WTC11 (cell line): ENCODE data around the gene PCDH9.

Experiments
- ETV6 ChIP-seq: sonication (generic); formaldehyde crosslinking; IDR thresholded peaks from 2 replicates; pipeline ENCODE4 v1.8.1; 2022; ENCODE audit warnings: mild to moderate bottlenecking, missing genetic modification reagents
- ZNF263 ChIP-seq: sonication (generic); formaldehyde crosslinking; IDR thresholded peaks from 2 replicates; pipeline ENCODE4 v1.8.1; 2022; ENCODE audit warnings: low read depth, mild to moderate bottlenecking, moderate library complexity, missing genetic modification reagents
- TF ChIP-seq, protein P1 (sequence below): sonication (generic); formaldehyde crosslinking; IDR thresholded peaks from 2 replicates; pipeline ENCODE4 v1.8.0; 2022; ENCODE audit warnings: mild to moderate bottlenecking, missing genetic modification reagents
- TF ChIP-seq, protein P2 (sequence below): sonication (generic); formaldehyde crosslinking; IDR thresholded peaks from 2 replicates; pipeline ENCODE4 v1.8.1; 2023; ENCODE audit warnings: mild to moderate bottlenecking, moderate library complexity, missing genetic modification reagents

DNA sequence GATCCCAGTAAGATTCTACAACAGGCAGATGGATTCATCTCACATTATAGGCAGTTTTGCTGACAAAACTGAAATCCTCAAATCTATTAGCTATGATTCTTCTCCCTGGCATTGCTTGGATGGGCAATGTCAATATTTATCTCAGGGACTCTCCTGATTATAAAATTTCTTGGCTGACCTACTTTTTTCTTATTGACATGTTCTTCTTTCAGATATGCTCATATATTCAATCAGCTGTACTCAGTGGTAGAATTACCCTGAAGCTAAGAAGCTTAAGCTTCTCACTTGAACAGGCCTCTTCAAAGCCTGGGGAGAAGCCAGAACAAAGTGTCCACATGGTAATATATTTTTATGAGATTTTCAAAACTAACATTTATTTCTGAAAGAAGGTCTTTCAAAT lies 513.6 kb downstream of the PCDH9 start:
- TF ChIP-seq, protein P1, sequence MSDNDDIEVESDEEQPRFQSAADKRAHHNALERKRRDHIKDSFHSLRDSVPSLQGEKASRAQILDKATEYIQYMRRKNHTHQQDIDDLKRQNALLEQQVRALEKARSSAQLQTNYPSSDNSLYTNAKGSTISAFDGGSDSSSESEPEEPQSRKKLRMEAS = no peak
- no peak for TF ChIP-seq ZNF263 (CRISPR knock-in tag)
- TF ChIP-seq ETV6 (CRISPR knock-in tag) = no peak
- TF ChIP-seq, protein P2, sequence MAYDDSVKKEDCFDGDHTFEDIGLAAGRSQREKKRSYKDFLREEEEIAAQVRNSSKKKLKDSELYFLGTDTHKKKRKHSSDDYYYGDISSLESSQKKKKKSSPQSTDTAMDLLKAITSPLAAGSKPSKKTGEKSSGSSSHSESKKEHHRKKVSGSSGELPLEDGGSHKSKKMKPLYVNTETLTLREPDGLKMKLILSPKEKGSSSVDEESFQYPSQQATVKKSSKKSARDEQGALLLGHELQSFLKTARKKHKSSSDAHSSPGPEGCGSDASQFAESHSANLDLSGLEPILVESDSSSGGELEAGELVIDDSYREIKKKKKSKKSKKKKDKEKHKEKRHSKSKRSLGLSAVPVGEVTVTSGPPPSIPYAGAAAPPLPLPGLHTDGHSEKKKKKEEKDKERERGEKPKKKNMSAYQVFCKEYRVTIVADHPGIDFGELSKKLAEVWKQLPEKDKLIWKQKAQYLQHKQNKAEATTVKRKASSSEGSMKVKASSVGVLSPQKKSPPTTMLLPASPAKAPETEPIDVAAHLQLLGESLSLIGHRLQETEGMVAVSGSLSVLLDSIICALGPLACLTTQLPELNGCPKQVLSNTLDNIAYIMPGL (CRISPR knock-in tag) = no peak
